ENCODE results near the gene ENOX1.

- TF ChIP-seq ZC3H10 (CRISPR knock-in tag; IDR thresholded peaks at IDR 0.05) (no peak), ZNF565 (CRISPR knock-in tag; conservative IDR thresholded peaks at IDR 0.05; ENCODE audit: low read depth) (no peak), ZFP3 (CRISPR knock-in tag; IDR thresholded peaks at IDR 0.05) (no peak), RARB (CRISPR knock-in tag; IDR thresholded peaks at IDR 0.05) (no peak), PPARA (CRISPR knock-in tag; IDR thresholded peaks at IDR 0.05; ENCODE audit: borderline replicate concordance) (no peak), BACH2 (CRISPR knock-in tag; IDR thresholded peaks at IDR 0.05; ENCODE audit: borderline replicate concordance) (no peak), OSR1 (CRISPR knock-in tag; IDR thresholded peaks at IDR 0.05) (no peak), ZNF8 (CRISPR knock-in tag; IDR thresholded peaks at IDR 0.05) (no peak), ARNTL (CRISPR knock-in tag; IDR thresholded peaks at IDR 0.05; ENCODE audit: borderline replicate concordance, low read depth) (no peak), CREB5 (CRISPR knock-in tag; IDR thresholded peaks at IDR 0.05; ENCODE audit: low read depth) (no peak)
- TF ChIP-seq, protein P1, sequence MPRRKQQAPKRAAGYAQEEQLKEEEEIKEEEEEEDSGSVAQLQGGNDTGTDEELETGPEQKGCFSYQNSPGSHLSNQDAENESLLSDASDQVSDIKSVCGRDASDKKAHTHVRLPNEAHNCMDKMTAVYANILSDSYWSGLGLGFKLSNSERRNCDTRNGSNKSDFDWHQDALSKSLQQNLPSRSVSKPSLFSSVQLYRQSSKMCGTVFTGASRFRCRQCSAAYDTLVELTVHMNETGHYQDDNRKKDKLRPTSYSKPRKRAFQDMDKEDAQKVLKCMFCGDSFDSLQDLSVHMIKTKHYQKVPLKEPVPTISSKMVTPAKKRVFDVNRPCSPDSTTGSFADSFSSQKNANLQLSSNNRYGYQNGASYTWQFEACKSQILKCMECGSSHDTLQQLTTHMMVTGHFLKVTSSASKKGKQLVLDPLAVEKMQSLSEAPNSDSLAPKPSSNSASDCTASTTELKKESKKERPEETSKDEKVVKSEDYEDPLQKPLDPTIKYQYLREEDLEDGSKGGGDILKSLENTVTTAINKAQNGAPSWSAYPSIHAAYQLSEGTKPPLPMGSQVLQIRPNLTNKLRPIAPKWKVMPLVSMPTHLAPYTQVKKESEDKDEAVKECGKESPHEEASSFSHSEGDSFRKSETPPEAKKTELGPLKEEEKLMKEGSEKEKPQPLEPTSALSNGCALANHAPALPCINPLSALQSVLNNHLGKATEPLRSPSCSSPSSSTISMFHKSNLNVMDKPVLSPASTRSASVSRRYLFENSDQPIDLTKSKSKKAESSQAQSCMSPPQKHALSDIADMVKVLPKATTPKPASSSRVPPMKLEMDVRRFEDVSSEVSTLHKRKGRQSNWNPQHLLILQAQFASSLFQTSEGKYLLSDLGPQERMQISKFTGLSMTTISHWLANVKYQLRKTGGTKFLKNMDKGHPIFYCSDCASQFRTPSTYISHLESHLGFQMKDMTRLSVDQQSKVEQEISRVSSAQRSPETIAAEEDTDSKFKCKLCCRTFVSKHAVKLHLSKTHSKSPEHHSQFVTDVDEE (CRISPR knock-in tag; IDR thresholded peaks at IDR 0.05), result no peak
- TF ChIP-seq, protein P2, sequence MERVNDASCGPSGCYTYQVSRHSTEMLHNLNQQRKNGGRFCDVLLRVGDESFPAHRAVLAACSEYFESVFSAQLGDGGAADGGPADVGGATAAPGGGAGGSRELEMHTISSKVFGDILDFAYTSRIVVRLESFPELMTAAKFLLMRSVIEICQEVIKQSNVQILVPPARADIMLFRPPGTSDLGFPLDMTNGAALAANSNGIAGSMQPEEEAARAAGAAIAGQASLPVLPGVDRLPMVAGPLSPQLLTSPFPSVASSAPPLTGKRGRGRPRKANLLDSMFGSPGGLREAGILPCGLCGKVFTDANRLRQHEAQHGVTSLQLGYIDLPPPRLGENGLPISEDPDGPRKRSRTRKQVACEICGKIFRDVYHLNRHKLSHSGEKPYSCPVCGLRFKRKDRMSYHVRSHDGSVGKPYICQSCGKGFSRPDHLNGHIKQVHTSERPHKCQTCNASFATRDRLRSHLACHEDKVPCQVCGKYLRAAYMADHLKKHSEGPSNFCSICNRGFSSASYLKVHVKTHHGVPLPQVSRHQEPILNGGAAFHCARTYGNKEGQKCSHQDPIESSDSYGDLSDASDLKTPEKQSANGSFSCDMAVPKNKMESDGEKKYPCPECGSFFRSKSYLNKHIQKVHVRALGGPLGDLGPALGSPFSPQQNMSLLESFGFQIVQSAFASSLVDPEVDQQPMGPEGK (CRISPR knock-in tag; IDR thresholded peaks at IDR 0.05; ENCODE audit: borderline replicate concordance), result no peak
Observed at GRCh38 chr13:43698009-43698408, 88.8 kb downstream of the ENOX1 start.
